Activated CD4-positive, alpha-beta T cell treated with anti-CD3 and anti-CD28 coated beads for 4 hours (primary cell): Measurements from ENCODE around the gene GNAO1.

ENCODE experiments used
- DNase-seq, 2 donors: peaks; one replicate each; pipeline ENCODE4 v3.0.0-alpha.2; 2020

Gene GNAO1

GRCh38 chr16:56338566-56339318 lies 147.5 kb downstream of the GNAO1 start:
- no peak for DNase-seq

- DNase-seq, result no peak
These were observed 148.3 kb downstream of the GNAO1 start for GRCh38 chr16:56339431-56340195.

GRCh38 chr16:56340416-56340815 lies 149.1 kb downstream of the GNAO1 start:
- no peak for DNase-seq

GRCh38 chr16:56340864-56341365 lies 149.6 kb downstream of the GNAO1 start:
- no peak for DNase-seq

- DNase-seq, result no peak
These were observed 150.5 kb downstream of the GNAO1 start for GRCh38 chr16:56341656-56342399.

- DNase-seq, result no peak
These were observed 152.6 kb downstream of the GNAO1 start for GRCh38 chr16:56343661-56344517.

- no peak for DNase-seq
These were observed 153.5 kb downstream of the GNAO1 start for GRCh38 chr16:56344518-56345405.

- no peak for DNase-seq
These were observed 154.2 kb downstream of the GNAO1 start for GRCh38 chr16:56345406-56346050.

- no peak for DNase-seq
These were observed 155.0 kb downstream of the GNAO1 start for GRCh38 chr16:56346131-56346890.

- DNase-seq, result no peak
These were observed 155.9 kb downstream of the GNAO1 start for GRCh38 chr16:56347166-56347565.

GRCh38 chr16:56347670-56348069 lies 156.4 kb downstream of the GNAO1 start:
- no peak for DNase-seq

GRCh38 chr16:56348168-56349085 lies 157.1 kb downstream of the GNAO1 start:
- no peak for DNase-seq

- no peak for DNase-seq
These were observed 157.8 kb downstream of the GNAO1 start for GRCh38 chr16:56349086-56349415.

- DNase-seq, result no peak
These were observed 158.4 kb downstream of the GNAO1 start for GRCh38 chr16:56349711-56350161.

- DNase-seq, result no peak
These were observed 159.5 kb downstream of the GNAO1 start for GRCh38 chr16:56350491-56351405.

- DNase-seq, result no peak
These were observed 160.2 kb downstream of the GNAO1 start for GRCh38 chr16:56351481-56351880.

- DNase-seq, result no peak
These were observed 161.2 kb downstream of the GNAO1 start for GRCh38 chr16:56352351-56353053.
